Measurements from ENCODE around the gene ZBTB42.

ZBTB42 gene

DNA sequence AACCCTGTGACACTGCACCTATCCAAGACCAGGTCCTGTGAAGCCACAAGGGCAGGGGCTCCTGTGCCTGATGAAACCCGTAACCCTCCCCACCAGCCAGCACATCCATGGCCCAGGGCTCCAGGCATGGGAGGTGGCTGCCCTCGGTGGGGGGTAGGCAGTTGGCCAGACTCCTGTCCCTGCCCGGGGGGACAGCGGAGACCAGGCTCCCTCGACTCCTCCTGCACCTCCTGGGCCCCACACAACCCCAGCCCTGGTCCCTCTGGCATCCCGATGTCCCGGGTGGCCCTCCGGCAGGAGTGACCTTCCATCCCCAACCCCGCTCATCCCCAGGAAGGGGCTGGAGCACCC lies 16.7 kb upstream of the ZBTB42 start:
- no peak for DNase-seq

DNA sequence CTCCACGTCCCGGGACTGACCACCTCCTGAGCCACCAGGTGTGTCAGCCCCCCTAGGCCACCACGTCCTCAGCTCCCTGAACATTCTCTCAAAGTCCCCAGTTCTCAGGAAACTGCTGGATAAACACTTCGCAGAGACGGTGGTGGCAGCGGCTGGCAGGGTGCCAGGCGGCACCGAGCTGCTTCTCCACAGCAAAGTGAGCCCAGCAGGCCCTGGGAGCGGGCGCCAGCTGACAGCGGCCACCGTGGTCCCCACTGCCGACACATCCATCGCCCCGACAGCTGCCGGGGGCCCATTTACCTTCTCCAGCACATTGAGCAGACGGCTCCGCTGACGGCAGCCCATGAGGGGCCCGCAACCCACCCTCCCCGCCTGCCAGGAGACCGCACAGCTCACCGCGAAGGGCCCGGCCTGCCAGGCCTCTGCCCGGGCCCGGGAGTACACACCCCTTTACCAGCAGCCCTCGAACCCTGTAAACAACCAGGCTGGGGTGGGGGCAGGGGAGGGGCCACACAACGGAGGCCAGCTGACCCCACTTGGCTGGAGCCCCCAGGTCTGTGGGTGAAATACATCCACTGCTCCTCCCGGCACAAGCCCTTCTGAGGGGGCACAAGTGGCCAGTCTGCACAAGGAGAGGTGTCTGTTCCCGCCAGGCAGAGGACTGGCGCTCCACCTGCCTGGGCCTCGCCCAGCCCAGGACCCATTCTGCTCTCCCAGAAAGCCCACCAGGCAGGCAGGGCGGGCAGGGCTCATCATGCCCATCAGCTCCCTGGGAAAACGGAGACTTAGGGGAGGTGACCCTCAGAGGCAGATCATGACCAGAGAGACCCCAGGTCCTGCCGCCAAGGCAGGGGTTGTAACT lies 15.8 kb upstream of the ZBTB42 start:
- no peak for DNase-seq

DNA sequence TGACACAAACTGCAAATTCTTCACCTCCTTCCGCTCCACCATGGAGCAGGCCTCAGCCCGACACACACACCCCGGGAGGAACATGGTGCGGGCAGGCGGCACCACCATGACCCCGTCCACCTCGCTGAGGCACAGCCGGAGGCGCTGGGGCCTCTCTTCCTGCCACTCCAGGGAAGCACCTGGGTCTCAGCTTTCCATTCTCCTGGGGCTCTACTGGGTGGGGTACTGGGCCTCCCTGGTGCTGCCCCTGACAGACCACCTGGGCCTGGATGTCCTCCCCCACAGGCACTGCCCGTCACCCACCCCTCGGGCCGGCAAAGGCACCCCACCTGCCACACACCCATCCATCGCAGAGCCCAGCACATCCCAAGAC lies 15.2 kb upstream of the ZBTB42 start:
- no peak for DNase-seq

DNA sequence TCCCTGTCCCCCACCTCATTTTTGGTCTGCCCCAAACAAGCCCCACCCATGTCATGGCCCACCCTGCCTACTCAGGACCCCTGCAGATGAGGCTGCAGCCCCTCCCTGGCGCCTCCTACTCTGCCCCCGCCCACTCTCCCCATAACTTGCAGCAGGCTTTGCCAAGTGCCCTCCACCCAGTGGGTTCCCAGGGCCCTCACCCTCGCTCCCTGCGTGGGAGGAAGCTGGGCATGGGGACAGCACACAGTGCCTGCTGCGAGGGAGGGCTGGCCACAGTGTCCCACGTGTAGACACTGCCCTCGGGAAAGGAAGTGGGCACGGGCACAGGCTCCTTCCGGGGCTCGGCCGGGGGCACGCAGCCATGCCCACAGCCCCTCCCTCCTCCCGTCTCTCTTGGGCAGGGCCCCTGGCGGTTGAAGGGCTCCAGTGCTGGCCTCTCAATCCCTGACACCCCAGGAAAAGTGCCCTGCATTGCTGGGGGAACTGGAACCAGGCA lies 14.8 kb upstream of the ZBTB42 start:
- DNase-seq, result no peak

DNA sequence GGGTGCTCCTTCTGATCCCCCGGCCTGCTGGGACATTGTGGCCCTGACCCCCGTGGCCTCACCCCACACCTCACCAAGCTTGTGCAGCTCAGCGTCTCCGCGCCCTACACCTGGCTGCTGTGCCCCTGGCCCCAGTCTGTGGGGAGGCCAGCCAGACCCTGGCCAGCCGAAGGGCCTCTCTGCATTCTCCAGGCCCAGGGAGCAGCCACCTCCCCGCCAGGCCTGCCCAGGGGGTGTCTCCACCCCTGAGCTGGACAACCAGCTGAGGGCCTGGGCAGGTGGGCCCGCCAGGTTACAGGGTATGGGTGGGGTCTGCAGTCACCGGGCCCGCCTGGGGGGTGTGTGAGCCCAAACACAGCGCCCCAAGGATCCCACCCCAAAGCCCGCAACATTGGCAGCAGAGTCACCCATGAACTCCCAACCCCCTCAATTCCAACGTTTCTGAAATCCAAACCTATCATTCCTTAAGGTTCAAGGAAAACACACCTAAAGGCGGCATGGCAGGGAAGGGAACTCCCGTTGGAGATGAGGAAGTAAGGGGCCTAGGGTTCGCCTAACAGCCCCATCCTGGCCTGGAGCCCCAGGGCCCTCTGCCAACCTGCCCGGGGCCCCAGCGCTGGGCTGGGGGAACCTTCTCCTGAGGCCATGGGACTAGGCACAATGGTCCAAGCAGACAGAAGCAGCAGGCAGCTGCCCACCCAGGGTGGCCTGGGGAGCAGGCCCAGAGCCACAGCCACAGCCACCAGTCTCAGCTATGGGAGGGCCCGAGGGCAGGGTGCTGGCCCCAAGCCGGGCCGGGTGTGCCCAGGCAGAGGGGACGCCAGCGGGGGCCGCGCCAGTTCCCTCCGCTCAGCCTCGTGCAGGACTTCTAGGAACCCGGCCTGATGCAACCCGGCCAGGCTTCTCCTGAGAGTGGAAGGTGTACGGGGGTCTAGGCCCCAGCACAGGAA lies 13.9 kb upstream of the ZBTB42 start:
- DNase-seq, result no peak

DNA sequence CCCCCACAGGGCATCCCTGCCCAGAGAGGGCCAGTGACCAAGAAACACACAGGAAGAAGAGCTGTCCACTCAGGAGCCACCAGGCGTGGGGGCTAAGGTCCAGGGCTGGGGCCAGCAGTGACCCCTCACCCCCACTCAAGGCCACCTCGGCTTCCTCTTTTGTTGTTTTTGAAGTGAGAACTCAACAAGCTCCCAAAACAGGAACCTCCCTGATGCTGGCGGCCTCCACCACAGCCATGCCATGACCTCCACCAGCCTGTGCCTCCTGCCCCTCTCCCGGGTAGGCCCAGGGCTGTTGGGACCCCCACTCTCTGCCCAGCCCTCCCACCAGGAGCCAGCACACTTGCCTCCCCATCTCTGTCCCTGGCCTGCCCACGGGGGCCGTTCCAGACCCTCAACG lies 13.2 kb upstream of the ZBTB42 start:
- no peak for DNase-seq

DNA sequence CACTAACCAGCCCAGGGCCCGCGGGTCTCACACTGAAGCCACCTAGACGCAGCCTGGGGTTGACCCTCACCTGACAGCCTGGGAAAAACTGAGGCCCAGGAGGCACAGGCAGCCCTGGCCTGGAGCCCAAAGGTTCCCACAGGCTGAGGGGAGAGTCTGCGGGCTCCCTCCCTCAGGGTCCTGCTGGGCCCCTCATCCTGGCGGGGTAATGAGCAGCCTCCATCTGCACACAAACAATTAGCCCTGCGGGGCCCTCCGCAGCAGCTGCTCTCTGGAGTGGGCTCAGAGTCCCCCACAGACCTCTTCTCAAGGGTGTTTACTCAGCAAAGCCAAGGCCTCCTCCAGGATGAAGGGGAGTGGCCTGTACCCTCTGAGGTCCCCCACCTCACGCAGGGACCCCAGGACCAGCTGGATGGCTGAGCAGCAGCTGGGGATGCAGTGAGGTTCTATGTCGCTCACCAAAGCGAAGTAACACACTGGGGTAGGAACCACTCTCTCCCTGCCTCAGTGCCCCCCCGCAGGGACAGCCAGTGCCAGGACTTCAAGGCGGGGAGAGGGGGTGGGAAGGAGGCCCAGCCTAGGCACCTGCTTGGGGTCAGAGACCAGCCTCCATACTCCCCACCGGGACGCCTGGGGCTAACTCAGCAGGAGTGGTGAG lies 12.6 kb upstream of the ZBTB42 start:
- no peak for DNase-seq

DNA sequence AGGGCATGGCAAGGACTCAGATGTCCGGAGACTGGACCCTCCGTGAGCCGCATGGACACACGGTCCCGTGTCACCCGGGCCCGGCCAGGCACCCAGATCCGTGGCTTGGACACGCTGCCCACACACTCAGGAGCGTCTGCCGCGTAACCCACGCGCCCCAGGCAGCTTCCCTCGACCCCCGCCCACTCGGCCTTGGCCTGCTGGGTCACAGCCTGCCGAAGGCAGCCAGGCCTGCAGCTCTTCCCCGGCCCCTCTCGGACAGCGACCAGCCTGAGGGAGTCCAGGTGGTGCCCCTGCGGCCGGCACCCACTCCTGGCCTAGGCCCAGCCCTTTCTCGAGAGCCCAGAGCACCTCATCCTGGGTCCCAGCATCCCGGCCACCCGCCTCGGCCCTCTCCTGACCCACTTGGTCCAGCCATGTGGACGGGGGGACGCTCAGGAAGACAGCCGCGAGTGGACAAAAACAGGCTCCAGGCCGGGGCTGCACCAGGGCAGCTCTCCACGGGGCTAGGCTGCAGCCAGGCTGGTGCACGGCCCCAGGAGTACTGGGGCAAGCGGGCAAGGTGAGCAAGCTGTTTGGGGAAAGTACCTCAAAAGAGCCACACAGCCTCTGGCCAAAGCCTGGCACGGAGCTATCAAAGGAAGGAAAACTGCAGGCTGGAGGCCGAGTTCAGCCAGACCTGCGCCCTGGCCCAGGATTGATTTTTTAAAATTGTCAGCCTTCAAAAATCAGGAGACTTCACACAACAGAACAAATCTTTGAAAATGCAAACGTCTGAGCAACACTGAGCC lies 11.8 kb upstream of the ZBTB42 start:
- DNase-seq, result no peak

DNA sequence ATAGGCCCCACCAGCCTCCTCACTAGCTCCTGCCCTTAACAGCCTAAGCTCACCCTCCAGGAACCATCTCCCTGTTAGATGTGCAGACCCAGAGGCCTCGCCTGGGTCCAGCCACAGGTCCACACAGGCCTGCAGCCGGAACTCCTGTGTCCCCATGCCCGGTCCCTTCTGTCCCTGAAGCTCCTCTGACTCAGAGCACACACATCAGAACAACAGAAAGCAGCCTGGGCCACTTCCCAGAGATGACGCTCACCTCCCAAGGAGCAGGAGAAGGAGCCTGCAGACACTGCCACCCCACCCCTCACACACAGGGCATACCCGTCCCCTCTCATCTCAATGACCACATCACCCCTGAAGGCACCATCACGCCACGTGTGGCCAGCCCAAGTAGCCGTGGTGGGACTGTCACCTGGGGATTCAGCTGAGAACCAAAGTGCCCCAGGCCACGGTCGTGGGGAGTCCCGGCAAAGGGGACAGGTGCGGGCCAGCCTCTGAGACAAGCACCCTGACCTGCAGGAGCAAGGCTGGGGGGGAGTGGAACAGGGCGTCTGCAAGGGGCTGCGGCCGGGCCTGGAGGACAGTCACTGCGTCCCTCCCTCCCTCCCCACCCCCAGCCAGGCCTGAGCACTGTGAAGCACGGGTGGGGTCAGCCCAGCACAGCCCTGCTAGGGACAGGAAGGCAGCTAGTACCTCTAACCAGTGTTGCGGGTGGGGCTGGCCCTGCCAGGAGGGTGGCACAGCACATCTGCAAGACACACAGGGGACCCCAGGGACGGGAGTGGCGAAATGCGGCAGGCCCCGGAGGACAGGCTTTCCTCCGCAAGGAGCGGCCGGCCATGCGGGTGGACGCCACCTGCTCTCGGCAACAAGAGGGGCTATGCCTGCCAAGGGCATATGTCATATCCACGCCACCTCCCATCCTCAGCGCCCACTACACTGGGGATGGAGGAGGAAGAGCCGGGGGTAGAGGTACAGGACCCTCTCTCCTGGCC lies 10.9 kb upstream of the ZBTB42 start:
- no peak for DNase-seq

DNA sequence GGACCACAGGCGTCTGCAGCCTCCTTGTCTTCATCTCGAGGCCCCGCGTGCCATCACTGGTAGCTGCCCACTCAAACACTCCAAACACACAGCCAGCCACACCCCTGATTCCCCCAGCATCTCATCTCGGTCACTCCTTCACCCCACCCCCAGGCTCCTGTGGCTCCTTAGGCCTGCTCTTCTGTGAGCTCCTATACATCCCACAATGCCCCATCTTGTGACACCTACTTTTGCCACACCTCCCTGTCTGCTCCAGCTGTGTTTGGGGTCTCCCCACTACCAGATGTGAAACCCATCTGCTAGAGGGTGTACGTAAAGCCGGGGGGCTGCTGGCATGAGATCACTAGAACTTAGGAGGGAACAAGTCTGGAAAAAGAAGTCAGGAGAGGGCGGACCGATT lies 9.5 kb upstream of the ZBTB42 start:
- DNase-seq, result no peak

DNA sequence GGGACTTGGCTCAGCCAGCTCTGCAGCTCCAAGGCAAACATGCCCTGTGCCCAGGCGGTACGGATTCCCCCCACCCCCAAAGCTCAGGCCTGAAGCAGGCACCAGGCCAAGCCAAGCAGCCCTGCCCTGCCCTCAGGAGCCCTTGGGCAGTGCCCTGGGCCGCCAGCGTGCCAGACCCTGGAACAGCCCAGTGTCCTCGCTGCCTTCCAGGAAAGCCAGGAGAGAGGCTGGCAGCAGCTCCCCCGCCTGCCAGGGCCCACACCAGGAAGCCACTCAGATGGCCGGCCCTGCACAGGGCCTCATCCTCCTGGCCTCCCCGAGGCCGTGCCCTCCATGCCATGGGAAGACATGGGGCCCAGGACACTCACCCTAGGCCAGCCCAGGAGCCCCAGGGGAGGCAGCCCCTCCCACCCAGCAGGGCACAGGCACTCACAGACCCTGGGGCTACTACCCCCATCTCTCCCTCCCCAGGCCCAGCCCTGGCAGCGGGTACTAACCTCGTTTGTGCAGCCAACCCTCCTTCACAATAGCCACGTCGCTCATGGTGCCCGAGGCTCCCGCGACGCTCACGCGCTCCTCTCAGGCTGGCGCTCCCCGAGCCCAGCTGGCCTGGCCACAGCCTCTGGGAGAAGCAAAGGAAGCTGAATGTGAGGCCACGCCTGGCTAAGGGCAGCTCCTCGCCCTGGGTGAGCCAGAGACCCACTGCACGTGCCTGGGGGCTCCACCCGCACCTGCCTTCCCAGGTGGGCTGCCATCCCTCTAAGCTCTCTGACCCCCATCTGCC lies 8.6 kb upstream of the ZBTB42 start:
- DNase-seq, result peak in 1 of 2 experiments; percentile 32

DNA sequence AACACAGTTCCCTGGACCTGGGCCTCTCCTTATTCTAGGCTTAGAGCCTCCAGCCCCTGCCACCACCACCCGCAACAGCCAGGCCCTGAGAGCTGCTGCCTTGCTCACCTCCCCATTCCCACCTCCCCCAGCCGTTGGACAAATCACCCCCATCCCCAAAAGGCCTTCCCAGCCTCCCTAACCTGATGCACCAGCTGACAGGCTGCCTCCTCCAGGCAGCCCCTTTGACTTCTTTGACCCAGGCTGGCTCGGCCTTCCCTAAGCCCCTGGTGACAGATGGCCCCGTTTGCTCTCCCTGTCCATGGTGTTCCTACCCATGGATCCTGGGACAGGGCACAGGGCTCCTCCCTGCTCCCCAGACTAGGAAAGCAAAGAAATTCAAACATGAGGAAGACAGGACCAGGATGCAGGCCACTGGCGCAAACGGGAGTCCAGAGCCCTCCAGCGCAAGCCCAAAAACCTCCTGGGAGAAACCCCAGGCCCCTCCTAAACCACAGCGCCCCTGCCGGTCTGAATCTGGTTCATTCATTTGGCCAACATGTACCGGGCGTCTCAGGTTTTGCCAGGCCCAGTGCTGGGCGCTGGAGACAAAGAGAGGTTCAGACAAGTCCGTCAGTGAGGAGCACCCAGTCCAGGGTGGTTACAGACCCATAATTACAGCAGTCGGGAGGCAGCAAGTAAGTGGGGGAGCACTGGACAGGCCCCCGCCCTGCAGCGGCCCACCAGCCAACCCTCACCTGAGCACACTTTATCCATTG lies 7.8 kb upstream of the ZBTB42 start:
- DNase-seq, result no peak

DNA sequence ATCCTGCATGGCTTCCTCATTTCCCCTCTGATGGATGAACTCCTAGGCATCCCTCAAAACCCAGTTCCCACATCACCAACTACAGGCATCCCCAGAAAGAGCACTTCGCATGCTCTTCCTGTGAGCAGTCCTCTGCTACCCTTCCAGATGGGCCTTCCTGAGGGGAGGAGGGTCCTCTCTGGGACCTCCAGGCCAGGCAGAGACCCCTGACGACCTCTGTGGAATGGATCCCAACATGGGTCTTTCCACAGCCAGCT lies 7.3 kb upstream of the ZBTB42 start:
- DNase-seq, result no peak

DNA sequence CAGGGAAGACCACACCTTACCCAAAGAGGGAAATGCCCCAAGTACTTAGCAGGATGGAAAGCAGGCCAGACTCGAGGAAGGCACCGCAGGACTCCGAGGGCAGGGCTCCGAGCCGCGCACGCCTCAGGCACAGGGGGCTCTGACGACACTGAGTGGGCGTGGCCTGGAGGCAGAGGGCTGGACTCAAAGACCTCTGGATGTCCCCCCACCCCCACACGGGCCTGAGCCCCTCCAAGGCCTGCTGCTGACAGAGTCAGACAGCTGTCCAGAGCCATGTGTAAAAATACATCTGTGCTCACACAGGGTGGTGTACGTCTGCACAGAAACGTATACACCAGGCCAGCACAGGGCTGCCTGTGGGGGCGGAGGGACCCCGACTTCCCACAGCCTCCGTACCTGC lies 6.8 kb upstream of the ZBTB42 start:
- DNase-seq, result peak in 1 of 2 experiments; percentile 75

DNA sequence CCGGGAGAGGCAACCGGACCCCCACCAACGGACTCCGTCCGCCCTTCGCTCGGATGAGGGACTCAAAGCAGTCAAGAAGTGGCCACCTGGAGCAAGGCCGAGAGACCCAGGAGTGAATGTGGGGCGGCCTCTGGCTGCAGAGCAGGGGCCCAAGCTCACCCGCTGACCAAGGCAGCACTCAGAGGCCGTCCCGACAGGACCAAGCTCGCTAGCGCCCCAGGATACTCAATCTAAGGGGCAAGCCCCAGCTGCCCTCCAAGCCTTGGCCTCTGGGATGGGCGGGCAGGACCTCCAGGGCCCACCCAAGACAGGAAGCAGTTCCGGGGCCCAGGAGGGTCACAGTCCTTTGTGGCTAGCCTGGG lies 6.3 kb upstream of the ZBTB42 start:
- DNase-seq, result peak in 1 of 2 experiments; percentile 45

DNA sequence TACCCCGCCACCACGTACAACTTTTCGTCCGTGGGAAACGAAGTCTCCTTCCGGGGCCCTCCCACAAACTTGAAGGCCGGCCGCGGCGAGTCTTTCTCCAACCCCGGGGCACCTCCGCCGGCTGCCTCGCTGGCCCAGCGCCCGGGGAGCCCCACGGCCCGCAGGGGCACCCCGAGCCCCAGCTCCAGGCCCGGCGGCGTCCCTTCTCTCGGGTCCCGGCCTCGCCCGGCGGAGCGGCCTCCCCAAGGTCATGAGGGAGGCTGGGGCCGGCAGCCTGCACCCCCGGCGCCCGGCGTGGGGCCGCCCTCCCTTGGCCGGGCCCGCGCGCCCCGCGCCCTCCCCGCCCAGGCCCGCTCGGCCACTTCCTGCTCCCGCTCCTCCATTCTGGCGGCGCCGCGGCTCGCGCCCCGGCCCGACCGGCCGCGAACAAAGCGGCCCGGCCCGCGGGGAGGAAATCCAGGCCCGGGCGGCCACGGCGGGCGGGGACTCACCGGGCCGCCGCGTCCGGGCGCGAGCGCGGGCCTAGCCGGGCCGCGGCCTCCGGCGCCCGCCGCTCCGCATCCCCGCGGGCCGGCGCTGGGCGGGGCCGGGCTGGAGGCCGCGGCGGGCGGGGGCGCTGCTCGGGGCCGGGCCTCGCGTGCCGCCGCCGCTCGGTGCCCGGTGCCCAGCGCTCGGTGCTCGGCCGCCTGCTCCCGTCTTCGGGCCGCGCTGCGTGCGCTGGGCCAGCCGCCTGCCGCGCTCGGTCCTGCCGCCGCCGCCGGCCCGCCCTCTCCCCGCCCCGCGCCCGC lies 5.7 kb upstream of the ZBTB42 start, which contains the start of gene AKT1:
AKT1 (minus strand) TSS at position 756 of the 788 bp plus-strand sequence. CDS start 3,105 bp downstream, outside the sequence.
- DNase-seq, result no peak

DNA sequence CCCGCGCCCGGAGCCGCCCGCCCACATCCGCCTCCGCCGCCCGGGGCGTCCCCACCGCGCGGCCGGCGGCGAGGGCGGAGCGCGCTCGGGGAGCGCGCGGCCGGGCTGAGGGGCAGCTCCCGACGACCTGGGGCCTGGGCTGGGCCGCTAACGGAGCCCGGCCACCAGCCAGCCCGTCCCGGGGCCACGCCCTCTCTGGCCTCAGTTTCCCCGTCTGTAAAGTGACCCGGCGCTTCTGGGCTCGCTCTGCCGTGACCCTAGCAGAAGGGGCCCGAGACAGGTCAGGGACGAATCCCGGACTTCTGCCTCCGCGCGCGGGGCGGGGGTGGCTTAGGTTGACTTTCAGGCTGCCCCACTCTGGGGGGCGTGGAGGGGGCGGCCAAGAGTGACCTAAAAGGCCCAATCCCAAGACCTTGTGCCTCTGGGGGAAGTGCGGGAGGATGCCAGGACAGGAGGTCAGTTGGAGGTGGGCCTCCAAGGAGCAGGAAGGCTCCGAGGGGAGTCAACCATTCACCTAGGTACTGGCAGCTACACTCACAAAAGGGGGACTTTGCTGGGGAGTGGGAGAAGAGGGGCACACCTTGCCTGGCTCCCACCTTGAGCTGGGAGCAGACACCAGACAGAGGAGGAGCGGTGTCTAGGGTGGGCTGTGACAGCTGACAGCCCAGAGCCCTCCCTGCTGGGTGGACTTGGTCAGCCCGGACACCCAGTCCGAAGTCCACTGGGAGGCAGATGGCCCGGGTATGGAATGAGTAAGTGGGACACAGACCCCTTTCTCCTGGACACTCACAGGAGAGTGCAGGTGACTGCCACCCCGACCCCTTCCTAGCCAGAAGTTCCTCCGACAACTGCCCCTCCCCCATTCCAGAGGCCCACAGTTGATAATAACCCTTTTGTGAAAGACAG lies 4.9 kb upstream of the ZBTB42 start:
- DNase-seq, result peak in 1 of 2 experiments; percentile 71

DNA sequence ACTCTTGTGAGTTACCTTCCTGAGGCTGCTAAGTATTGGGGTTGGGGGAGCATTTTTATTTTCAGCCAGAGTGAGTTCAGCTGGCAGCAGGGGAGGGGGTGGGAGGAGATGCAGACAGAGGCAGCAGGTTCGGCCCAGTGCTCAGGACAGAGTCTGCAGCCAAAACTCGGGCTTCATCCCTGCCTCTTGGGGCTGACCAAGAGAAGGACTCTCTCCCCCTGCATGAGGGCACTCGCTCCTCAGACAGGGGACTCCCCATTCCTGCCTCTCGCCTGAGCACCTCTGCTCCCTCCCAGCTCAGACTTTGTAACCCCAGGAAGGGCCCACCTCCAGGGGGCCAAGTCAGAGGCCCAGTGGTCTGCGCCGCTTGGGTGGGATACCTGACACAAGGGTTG lies 4.2 kb upstream of the ZBTB42 start:
- no peak for DNase-seq
